A673 (cell line): ENCODE data around the gene MPRIP.

ENCODE experiments used
- CTCF ChIP-seq: fragments of 300-800, 200-600 bp; sonication (generic); conservative IDR thresholded peaks from 2 replicates; pipeline ENCODE4 v1.5.1; 2017; ENCODE audit warnings: low read depth, mild to moderate bottlenecking, antibody characterized with exemption, low read length, moderate library complexity, mixed read lengths
- EZH2 ChIP-seq: fragments of 200-600 bp; sonication (generic); IDR thresholded peaks from 2 replicates; pipeline ENCODE4 v1.6.1; 2017; ENCODE audit warnings: borderline replicate concordance, low read depth, mild to moderate bottlenecking, mixed read lengths, antibody characterized with exemption, low read length; ENCODE audit not compliant: poor library complexity, severe bottlenecking

- TF ChIP-seq CTCF (no peak), EZH2 (no peak)
These were observed 12.3 kb upstream of the MPRIP start for GRCh38 chr17:17029938-17030337.
